IPS-15b (cell line): Measurements from ENCODE around the gene EN1.

ENCODE experiments used
- H3K27me3 ChIP-seq: one replicate; pipeline ENCODE4 v1.6.1; 2013; ENCODE audit warnings: low read length; ENCODE audit not compliant: control insufficient read depth, insufficient read depth
- H3K36me3 ChIP-seq: one replicate; pipeline ENCODE4 v1.6.1; 2013; ENCODE audit warnings: low read length; ENCODE audit not compliant: control insufficient read depth, insufficient read depth
- H3K4me1 ChIP-seq: one replicate; pipeline ENCODE4 v1.6.1; 2013; ENCODE audit warnings: mild to moderate bottlenecking, low read length; ENCODE audit not compliant: control insufficient read depth, insufficient read depth
- H3K4me3 ChIP-seq: one replicate; pipeline ENCODE4 v1.5.1; 2013; ENCODE audit warnings: low read depth, low read length
- H3K9ac ChIP-seq: one replicate; pipeline ENCODE4 v1.6.1; 2013; ENCODE audit warnings: low read depth, mild to moderate bottlenecking, low read length
- H3K9me3 ChIP-seq: one replicate; pipeline ENCODE4 v1.6.1; 2013; ENCODE audit warnings: mild to moderate bottlenecking, low read length; ENCODE audit not compliant: control insufficient read depth, insufficient read depth

Gene EN1

DNA sequence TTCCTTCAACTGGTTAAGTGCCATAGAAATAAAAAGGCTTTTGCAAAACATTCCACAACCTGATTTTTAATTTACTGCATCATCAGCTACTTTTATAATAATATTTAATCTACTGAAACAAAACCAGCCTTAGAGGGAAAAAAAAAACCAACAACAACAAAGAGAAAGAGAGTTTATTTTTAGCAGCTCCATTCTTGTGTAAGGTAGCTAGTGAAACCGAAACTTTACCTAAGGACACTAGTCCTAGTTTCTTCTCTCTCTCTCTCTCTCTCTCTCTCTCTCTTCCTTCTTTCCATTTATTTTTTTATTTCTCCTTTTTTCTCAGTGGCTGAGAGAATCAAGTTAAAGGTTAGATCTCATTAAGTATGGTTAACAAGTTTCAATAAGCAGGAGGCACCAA, 21.4 kb downstream of the EN1 start:
- Histone ChIP-seq H3K27me3 (peaks cover 54% of the 10 kb centered on the region), H3K4me3 (no peak overlapping the region), H3K4me1 (peaks cover 12% of the 10 kb centered on the region), H3K9ac (no peak overlapping the region), H3K9me3 (no peaks in the 10 kb centered on the region), H3K36me3 (no peaks in the 10 kb centered on the region)

DNA sequence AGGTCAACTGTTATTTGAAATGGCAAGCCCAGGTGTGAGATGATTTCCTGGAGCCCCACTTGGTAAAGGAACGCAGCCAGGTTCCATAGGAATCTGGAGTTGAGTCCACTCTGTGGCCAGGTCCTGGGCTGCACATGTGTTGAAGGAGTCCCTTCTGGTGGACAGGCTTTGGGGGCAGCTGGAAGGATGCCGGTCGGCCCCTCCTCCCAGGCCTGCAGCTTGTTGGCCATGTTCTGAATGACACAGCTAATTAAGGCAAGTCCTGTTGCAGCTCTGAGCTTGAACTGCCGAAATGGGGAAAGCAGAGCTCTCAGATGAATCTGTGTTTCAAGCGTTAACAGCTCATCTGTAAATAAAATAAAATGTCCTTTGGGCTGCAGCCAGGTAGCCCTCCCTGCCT, 23.8 kb downstream of the EN1 start:
- H3K4me1 ChIP-seq, result peaks cover 12% of the 10 kb centered on the region
- no peak overlapping the region for H3K4me3 ChIP-seq
- no peaks in the 10 kb centered on the region for H3K36me3 ChIP-seq
- H3K9me3 ChIP-seq, result no peaks in the 10 kb centered on the region
- peaks cover 32% of the 10 kb centered on the region for H3K27me3 ChIP-seq
- no peak overlapping the region for H3K9ac ChIP-seq

DNA sequence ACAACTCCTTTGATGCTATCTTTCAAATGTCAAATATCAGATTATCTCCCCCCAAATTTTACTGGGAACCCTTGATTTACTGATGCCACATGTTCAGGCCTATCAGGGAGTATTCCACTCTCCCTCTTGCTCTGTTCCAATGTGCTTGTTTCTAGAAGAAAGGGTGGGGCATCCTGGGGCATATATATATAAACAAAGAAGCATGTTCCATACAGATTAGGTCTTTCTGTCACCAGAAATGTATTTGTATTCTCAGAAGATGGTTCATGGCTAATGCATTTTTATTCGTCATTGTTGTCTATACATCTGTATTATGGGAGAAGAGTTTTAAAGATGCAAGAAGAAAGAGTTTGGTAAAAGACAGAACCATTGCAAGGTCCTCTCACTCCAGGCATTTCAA, 24.9 kb downstream of the EN1 start:
- peaks cover 12% of the 10 kb centered on the region for H3K4me1 ChIP-seq
- H3K9me3 ChIP-seq, result no peaks in the 10 kb centered on the region
- H3K4me3 ChIP-seq, result no peak overlapping the region
- no peak overlapping the region for H3K9ac ChIP-seq
- peaks cover 32% of the 10 kb centered on the region for H3K27me3 ChIP-seq
- no peaks in the 10 kb centered on the region for H3K36me3 ChIP-seq

DNA sequence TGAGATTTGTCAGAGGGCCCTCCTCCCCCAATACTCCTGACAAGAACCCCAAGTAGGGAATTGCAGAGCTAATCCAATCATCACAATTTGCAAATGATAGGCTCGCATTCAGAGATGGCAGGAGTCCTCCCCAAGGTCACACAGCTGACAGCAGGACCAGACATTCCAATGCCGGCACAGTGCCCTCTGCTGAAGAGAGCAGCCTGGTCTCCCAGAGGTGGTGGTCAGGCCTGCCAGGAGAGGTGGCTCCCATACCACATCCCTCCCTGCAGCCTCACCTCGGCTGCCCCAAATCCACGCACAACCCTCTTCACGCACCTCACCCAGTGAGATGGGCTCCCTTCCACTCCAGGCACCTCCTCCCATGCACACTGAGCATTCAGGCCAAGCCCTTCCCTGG, 25.4 kb downstream of the EN1 start:
- Histone ChIP-seq H3K9me3 (no peaks in the 10 kb centered on the region), H3K27me3 (peaks cover 29% of the 10 kb centered on the region), H3K4me1 (peaks cover 12% of the 10 kb centered on the region), H3K36me3 (no peaks in the 10 kb centered on the region), H3K4me3 (no peak overlapping the region), H3K9ac (no peak overlapping the region)

DNA sequence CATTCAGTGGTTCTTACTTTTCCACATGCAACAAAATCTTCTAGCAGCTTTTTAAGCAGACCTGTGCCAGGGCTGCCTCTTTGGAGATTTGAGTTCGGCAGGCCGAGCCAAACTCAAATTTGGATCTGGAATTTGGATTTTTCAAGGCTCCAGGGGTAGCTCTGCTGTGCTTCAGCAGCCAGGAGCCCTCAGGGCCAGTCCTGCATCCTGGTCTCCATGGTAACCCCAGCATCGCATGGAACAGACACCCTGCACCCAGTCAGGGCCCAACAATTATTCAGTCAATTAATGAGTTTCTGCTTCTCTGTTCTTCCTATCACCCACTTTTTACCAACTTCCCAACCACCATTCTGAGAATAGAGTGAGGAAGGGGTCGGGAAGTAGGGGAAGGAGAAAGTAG, 30.0 kb downstream of the EN1 start:
- H3K27me3 ChIP-seq, result peaks cover 35% of the 10 kb centered on the region
- H3K4me3 ChIP-seq, result no peak overlapping the region
- peaks cover 19% of the 10 kb centered on the region for H3K4me1 ChIP-seq
- H3K36me3 ChIP-seq, result no peaks in the 10 kb centered on the region
- no peak overlapping the region for H3K9ac ChIP-seq
- H3K9me3 ChIP-seq, result no peaks in the 10 kb centered on the region

DNA sequence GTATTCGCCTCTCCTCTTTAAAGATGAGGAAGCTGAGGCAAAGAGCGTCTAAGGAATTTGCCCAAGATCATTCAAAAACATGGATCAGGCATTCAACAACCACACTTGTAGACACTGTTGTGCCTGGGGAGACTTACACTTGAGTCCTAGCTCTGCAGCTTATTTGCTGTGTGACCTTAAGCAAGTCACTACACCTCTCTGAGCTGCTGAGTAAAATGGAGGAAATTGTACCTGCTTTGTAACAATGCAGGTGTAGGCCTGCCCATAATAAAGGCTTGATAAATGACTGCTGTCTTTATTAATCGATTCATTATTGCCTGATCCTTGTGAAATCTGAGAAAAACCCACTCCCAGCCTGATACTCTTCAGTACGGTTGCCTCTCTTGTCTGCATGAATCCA, 30.8 kb downstream of the EN1 start:
- Histone ChIP-seq H3K9ac (no peak overlapping the region), H3K9me3 (no peaks in the 10 kb centered on the region), H3K4me1 (peaks cover 20% of the 10 kb centered on the region), H3K36me3 (no peaks in the 10 kb centered on the region), H3K4me3 (no peak overlapping the region), H3K27me3 (peaks cover 40% of the 10 kb centered on the region)

DNA sequence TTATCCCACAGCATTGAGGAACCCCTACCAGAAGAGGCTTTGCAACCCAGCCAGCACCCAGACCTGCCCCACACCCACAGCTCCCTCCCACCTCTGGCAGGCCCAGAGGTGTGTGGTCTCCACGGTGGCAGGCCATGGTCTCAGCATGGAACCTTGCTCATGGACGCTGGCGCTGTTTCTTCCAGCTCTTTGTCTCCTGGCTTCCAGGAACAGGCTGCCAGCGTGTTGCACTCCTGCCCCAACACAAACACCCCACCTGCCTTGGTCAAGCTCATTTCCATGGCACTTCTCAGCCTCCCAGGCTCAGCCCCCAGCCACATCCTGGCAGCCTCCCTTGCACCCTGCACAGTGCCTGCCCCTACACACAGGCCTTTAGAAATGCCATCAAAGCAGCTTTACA, 31.7 kb downstream of the EN1 start:
- Histone ChIP-seq H3K4me1 (peaks cover 20% of the 10 kb centered on the region), H3K9me3 (no peaks in the 10 kb centered on the region), H3K27me3 (peaks cover 40% of the 10 kb centered on the region), H3K4me3 (no peak overlapping the region), H3K36me3 (no peaks in the 10 kb centered on the region), H3K9ac (no peak overlapping the region)

DNA sequence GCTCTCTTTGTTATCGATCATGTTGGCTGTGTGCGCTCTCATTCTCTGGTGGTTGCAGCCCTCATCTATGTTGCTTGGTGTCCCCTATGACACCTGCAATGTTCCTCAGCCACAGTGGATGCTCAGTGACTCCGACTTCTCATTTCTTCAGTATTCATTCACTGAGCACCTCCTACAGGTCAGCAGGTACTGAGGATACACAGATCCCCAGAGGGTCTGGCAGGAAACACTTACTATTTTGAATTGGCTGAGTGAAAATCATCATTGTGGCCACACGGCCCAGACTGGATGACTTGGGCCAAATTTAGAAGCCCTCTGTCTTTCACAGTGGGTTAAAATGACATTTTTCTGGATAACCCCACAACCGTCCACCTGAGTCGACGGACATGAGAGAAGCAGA, 32.1 kb downstream of the EN1 start:
- Histone ChIP-seq H3K9me3 (no peaks in the 10 kb centered on the region), H3K36me3 (no peaks in the 10 kb centered on the region), H3K27me3 (peaks cover 40% of the 10 kb centered on the region), H3K4me3 (no peak overlapping the region), H3K4me1 (peaks cover 20% of the 10 kb centered on the region), H3K9ac (no peak overlapping the region)

DNA sequence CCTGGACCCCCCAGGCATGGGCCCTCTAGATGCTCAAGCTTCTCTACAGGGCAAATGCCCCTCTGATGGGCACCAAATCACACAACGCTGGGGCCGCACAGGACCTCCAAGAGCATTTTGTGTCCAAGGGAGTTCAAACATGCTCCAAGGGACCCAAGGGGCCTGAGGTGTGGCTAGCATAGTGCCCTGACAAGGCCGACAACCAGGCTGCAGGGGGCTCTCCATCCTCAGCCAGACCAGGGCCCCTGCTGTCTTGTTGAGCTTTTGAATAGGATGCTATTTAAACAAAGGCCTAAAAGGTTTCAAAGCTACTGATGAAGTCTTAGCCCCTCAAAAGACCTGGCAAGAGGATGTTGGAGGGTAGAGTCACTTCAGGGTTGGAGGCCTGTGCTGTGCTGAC, 33.1 kb downstream of the EN1 start:
- Histone ChIP-seq H3K9ac (no peak overlapping the region), H3K36me3 (no peaks in the 10 kb centered on the region), H3K4me1 (peaks cover 20% of the 10 kb centered on the region), H3K4me3 (no peak overlapping the region), H3K27me3 (peaks cover 44% of the 10 kb centered on the region), H3K9me3 (no peaks in the 10 kb centered on the region)

DNA sequence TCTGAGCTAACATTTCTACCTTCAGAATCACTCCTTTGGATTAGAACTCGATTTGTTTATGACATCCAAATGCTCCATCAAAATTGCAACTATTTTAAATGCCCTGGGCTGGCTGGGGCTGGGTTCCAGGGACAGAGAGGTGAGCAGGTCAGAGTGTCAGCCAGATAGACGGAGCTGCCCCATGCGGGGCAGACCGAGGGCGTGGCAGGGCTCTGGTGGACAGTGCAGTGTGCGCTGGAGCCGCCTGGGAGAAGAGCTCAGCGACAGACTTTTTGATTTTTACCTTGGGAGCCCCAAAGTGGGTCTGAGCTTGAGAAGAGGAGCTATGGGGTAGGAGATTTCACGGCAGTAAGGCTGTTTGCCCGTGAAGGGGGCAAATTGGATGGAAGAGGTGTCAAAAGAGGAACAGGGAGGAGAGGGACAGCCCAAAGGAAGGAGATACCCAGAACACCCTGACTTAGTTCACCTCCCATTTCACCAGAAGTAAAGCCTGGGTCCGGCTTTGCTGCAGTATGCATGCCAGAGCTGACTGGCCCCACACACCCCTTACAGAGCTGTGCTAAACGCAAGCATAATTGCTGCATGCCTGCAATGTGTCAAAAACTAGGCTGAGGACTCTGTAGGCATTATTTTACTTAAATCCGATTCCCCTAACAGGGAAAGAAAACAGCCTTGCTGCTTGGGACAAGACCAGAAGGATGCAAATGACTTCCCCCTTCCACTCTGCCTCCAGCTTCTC, 33.7 kb downstream of the EN1 start:
- H3K4me1 ChIP-seq, result peaks cover 20% of the 10 kb centered on the region
- H3K9me3 ChIP-seq, result no peaks in the 10 kb centered on the region
- H3K4me3 ChIP-seq, result no peak overlapping the region
- H3K9ac ChIP-seq, result no peak overlapping the region
- no peaks in the 10 kb centered on the region for H3K36me3 ChIP-seq
- H3K27me3 ChIP-seq, result peaks cover 43% of the 10 kb centered on the region

DNA sequence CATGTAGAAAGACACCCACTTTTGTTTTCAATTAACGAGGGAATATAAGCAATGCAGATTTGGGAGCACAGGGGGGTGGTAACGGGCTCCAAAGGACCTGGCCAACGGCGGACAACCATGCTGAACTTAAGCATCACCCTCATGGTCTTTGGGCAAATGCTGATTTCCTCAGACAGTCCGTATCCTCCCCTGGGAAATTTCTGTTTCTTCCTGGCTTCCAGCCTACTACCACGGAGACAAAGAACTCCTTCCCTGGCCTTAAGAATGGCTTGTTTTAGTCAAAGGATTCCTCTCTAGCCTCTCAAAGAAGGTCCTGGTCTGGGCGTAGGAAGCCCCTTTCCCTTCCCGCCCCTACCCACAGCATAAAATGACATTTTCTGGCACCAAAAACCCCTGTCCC, 34.3 kb downstream of the EN1 start:
- H3K4me1 ChIP-seq, result peaks cover 20% of the 10 kb centered on the region
- H3K4me3 ChIP-seq, result no peak overlapping the region
- H3K9me3 ChIP-seq, result no peaks in the 10 kb centered on the region
- H3K27me3 ChIP-seq, result peaks cover 36% of the 10 kb centered on the region
- H3K9ac ChIP-seq, result no peak overlapping the region
- H3K36me3 ChIP-seq, result no peaks in the 10 kb centered on the region

DNA sequence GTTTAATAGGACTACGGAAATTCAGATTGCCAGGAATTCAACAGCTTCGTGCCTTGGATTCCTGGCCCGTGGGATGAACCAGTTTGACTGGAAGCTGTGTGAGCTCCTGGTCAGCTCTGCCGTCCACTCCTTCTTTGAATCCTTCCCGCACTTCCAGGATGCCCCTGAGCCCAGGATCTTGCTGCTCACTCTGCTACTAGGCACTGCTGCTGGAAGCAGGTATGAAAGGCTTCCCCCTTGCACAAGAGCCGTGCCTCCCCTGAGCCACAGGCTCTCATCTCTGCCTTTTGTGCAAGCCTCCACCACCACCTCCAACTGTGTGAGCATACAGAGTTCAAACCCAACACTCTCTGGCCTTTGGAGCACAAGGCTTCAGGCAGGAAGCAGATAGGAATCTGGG, 34.9 kb downstream of the EN1 start:
- no peaks in the 10 kb centered on the region for H3K36me3 ChIP-seq
- no peaks in the 10 kb centered on the region for H3K9me3 ChIP-seq
- no peak overlapping the region for H3K9ac ChIP-seq
- peaks cover 20% of the 10 kb centered on the region for H3K4me1 ChIP-seq
- H3K4me3 ChIP-seq, result no peak overlapping the region
- H3K27me3 ChIP-seq, result peaks cover 32% of the 10 kb centered on the region
